ENCODE data around the gene PPEF1. TPM values are rescaled to one million over a fixed set of nuclear protein-coding genes. Genes with fewer than 3 reads are reported as not detected.

Gene PPEF1
- total and polyA plus RNA-seq, 2 experiments from 2014 or later: 0.76 TPM; not detected in 1

GRCh38 chrX:18792828-18793227 is 85.4 kb downstream of the PPEF1 start:
- Mint-ChIP-seq H3K36me3 (ENCODE audit: low read depth) (no peaks in the 10 kb centered on the region), H3K4me3 (no peak overlapping the region), H3K4me1 (peaks cover 11% of the 10 kb centered on the region), H3K27ac (no peak overlapping the region), H3K27me3 (ENCODE audit: insufficient read depth, low read depth, poor library complexity) (peaks cover 3% of the 10 kb centered on the region), H3K9me3 (no peaks in the 10 kb centered on the region)
- DNase-seq (ENCODE audit: low spot score) (no peak), ATAC-seq (no peak)
- no peak overlapping the region for H3K4me2 ChIP-seq
- no peak overlapping the region for H3K4me3 ChIP-seq
- H3F3A ChIP-seq (replicated peaks; ENCODE audit: low read depth): no peaks in the 10 kb centered on the region
- H4K20me1 ChIP-seq (replicated peaks; ENCODE audit: insufficient read depth): no peaks in the 10 kb centered on the region
- no peaks in the 10 kb centered on the region for H3K27me3 ChIP-seq (ENCODE audit: insufficient read depth)
- TF ChIP-seq CTCF (conservative IDR thresholded peaks at IDR 0.05; ENCODE audit: low read depth in 2 of 2): no peak
- no peak for TF ChIP-seq JUNB (IDR thresholded peaks at IDR 0.05; ENCODE audit: unreplicated experiment)
- TF ChIP-seq CREB1 (CRISPR knock-in tag; IDR thresholded peaks at IDR 0.05; ENCODE audit: low read depth): no peak
- no peak for TF ChIP-seq POLR2AphosphoS5 (IDR thresholded peaks at IDR 0.05; ENCODE audit: low read depth)
- no peak for TF ChIP-seq ETS1 (IDR thresholded peaks at IDR 0.05)
- no peak for TF ChIP-seq EZH2 (IDR thresholded peaks at IDR 0.05; ENCODE audit: low read depth, unreplicated experiment)
- no peak for TF ChIP-seq ZNF114 (CRISPR knock-in tag; IDR thresholded peaks at IDR 0.05)
- no peak for TF ChIP-seq EZH2phosphoT487 (IDR thresholded peaks at IDR 0.05; ENCODE audit: unreplicated experiment)
- no peak for TF ChIP-seq REST (IDR thresholded peaks at IDR 0.05; ENCODE audit: unreplicated experiment)
- TF ChIP-seq, protein P1, sequence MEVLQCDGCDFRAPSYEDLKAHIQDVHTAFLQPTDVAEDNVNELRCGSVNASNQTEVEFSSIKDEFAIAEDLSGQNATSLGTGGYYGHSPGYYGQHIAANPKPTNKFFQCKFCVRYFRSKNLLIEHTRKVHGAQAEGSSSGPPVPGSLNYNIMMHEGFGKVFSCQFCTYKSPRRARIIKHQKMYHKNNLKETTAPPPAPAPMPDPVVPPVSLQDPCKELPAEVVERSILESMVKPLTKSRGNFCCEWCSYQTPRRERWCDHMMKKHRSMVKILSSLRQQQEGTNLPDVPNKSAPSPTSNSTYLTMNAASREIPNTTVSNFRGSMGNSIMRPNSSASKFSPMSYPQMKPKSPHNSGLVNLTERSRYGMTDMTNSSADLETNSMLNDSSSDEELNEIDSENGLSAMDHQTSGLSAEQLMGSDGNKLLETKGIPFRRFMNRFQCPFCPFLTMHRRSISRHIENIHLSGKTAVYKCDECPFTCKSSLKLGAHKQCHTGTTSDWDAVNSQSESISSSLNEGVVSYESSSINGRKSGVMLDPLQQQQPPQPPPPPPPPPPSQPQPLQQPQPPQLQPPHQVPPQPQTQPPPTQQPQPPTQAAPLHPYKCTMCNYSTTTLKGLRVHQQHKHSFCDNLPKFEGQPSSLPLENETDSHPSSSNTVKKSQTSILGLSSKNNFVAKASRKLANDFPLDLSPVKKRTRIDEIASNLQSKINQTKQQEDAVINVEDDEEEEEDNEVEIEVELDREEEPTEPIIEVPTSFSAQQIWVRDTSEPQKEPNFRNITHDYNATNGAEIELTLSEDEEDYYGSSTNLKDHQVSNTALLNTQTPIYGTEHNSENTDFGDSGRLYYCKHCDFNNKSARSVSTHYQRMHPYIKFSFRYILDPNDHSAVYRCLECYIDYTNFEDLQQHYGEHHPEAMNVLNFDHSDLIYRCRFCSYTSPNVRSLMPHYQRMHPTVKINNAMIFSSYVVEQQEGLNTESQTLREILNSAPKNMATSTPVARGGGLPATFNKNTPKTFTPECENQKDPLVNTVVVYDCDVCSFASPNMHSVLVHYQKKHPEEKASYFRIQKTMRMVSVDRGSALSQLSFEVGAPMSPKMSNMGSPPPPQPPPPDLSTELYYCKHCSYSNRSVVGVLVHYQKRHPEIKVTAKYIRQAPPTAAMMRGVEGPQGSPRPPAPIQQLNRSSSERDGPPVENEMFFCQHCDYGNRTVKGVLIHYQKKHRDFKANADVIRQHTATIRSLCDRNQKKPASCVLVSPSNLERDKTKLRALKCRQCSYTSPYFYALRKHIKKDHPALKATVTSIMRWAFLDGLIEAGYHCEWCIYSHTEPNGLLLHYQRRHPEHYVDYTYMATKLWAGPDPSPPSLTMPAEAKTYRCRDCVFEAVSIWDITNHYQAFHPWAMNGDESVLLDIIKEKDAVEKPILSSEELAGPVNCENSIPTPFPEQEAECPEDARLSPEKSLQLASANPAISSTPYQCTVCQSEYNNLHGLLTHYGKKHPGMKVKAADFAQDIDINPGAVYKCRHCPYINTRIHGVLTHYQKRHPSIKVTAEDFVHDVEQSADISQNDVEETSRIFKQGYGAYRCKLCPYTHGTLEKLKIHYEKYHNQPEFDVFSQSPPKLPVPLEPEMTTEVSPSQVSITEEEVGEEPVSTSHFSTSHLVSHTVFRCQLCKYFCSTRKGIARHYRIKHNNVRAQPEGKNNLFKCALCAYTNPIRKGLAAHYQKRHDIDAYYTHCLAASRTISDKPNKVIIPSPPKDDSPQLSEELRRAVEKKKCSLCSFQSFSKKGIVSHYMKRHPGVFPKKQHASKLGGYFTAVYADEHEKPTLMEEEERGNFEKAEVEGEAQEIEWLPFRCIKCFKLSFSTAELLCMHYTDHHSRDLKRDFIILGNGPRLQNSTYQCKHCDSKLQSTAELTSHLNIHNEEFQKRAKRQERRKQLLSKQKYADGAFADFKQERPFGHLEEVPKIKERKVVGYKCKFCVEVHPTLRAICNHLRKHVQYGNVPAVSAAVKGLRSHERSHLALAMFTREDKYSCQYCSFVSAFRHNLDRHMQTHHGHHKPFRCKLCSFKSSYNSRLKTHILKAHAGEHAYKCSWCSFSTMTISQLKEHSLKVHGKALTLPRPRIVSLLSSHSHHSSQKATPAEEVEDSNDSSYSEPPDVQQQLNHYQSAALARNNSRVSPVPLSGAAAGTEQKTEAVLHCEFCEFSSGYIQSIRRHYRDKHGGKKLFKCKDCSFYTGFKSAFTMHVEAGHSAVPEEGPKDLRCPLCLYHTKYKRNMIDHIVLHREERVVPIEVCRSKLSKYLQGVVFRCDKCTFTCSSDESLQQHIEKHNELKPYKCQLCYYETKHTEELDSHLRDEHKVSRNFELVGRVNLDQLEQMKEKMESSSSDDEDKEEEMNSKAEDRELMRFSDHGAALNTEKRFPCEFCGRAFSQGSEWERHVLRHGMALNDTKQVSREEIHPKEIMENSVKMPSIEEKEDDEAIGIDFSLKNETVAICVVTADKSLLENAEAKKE (CRISPR knock-in tag; IDR thresholded peaks at IDR 0.05): no peak
- H2AFZ ChIP-seq: no peak overlapping the region
- peaks cover 3% of the 10 kb centered on the region; the same call in 1 of the 2 replicates for H3K4me1 ChIP-seq (ENCODE audit: insufficient read depth)
- H3K36me3 ChIP-seq (ENCODE audit: insufficient read depth): no peaks in the 10 kb centered on the region
- no peak overlapping the region for H3K27ac ChIP-seq (ENCODE audit: low read depth)
- no peaks in the 10 kb centered on the region for H3K79me2 ChIP-seq (replicated peaks; ENCODE audit: insufficient read depth)
- H3K9me2 ChIP-seq (ENCODE audit: insufficient read depth): no peaks in the 10 kb centered on the region

All from GM23338 (cell line).